Measurements from ENCODE around the gene CISD1. TPM values are rescaled to one million over a fixed set of nuclear protein-coding genes. Genes with fewer than 3 reads are reported as not detected.
A peak's percentile ranks its signal among the peaks of the same experiment; 100 is the strongest.

The CISD1 gene
- total and polyA plus RNA-seq, 2 donors (not counting 1 experiment from before 2014, with no cell fraction given) = 14.0 to 39.9 TPM

GRCh38 chr10:58258977-58259692, 9.8 kb upstream of the CISD1 start:
- Histone ChIP-seq H3K4me2 (ENCODE audit: extremely low read depth, insufficient read depth, low read length) (no peak overlapping the region), H3K36me3 (ENCODE audit: control insufficient read depth, insufficient read depth, low read length) (no peaks in the 10 kb centered on the region), H3K9me3 (ENCODE audit: control insufficient read depth, insufficient read depth, low read depth, low read length) (no peaks in the 10 kb centered on the region), H3K27ac (ENCODE audit: insufficient read depth, low read length) (no peak overlapping the region), H3K79me2 (ENCODE audit: control insufficient read depth, insufficient read depth, low read length) (no peaks in the 10 kb centered on the region), H3K27me3 (ENCODE audit: control insufficient read depth, insufficient read depth, low read length) (no peaks in the 10 kb centered on the region), H4K20me1 (ENCODE audit: control insufficient read depth, extremely low read depth, insufficient read depth, low read length) (no peaks in the 10 kb centered on the region), H2AFZ (ENCODE audit: low read length) (no peak overlapping the region), H3K4me3 (replicated peaks in 1 of 4; ENCODE audit: control extremely low read depth in 1 of 4, insufficient read depth in 1 of 4, low read depth in 3 of 4, low read length in 4 of 4) (no peak overlapping the region), H3K4me1 (ENCODE audit: control insufficient read depth, extremely low read depth, insufficient read depth, low read length) (no peaks in the 10 kb centered on the region), H3K9ac (ENCODE audit: insufficient read depth, low read length) (no peak overlapping the region)
- DNase-seq (ENCODE audit: low read depth in 2 of 2) = no peak
- TF ChIP-seq EZH2 (IDR thresholded peaks at IDR 0.05; ENCODE audit: low read length, missing control alignments) = no peak
- peak in 1 of 2 donors; percentile 20 for TF ChIP-seq CTCF (conservative IDR thresholded peaks at IDR 0.05 in 1 of 2, IDR thresholded peaks at IDR 0.05 in 1 of 2; ENCODE audit: low read depth in 1 of 2, low read length in 2 of 2)

- no peak overlapping the region for H3K27ac ChIP-seq (ENCODE audit: insufficient read depth, low read length)
- no peak overlapping the region for H3K4me2 ChIP-seq (ENCODE audit: extremely low read depth, insufficient read depth, low read length)
- H3K4me1 ChIP-seq (ENCODE audit: control insufficient read depth, extremely low read depth, insufficient read depth, low read length) = peaks cover 2% of the 10 kb centered on the region
- no peak for TF ChIP-seq CTCF (conservative IDR thresholded peaks at IDR 0.05 in 1 of 2, IDR thresholded peaks at IDR 0.05 in 1 of 2; ENCODE audit: low read depth in 1 of 2, low read length in 2 of 2)
- no peak for TF ChIP-seq EZH2 (IDR thresholded peaks at IDR 0.05; ENCODE audit: low read length, missing control alignments)
- no peak overlapping the region for H3K9ac ChIP-seq (ENCODE audit: insufficient read depth, low read length)
- H3K79me2 ChIP-seq (ENCODE audit: control insufficient read depth, insufficient read depth, low read length) = peaks cover 4% of the 10 kb centered on the region
- no peaks in the 10 kb centered on the region for H3K27me3 ChIP-seq (ENCODE audit: control insufficient read depth, insufficient read depth, low read length)
- DNase-seq (ENCODE audit: low read depth in 2 of 2) = no peak
- H3K36me3 ChIP-seq (ENCODE audit: control insufficient read depth, insufficient read depth, low read length) = no peaks in the 10 kb centered on the region
- H4K20me1 ChIP-seq (ENCODE audit: control insufficient read depth, extremely low read depth, insufficient read depth, low read length) = no peaks in the 10 kb centered on the region
- no peaks in the 10 kb centered on the region for H3K9me3 ChIP-seq (ENCODE audit: control insufficient read depth, insufficient read depth, low read depth, low read length)
- H3K4me3 ChIP-seq (replicated peaks in 1 of 4; ENCODE audit: control extremely low read depth in 1 of 4, insufficient read depth in 1 of 4, low read depth in 3 of 4, low read length in 4 of 4) = no peak overlapping the region
- H2AFZ ChIP-seq (ENCODE audit: low read length) = no peak overlapping the region
Measured at GRCh38 chr10:58260334-58260733, 8.6 kb upstream of the CISD1 start.

- no peak for DNase-seq (ENCODE audit: low read depth in 2 of 2)
- peaks cover 2% of the 10 kb centered on the region for H3K4me1 ChIP-seq (ENCODE audit: control insufficient read depth, extremely low read depth, insufficient read depth, low read length)
- peaks cover 11% of the 10 kb centered on the region for H3K79me2 ChIP-seq (ENCODE audit: control insufficient read depth, insufficient read depth, low read length)
- H3K4me3 ChIP-seq (replicated peaks in 1 of 4; ENCODE audit: control extremely low read depth in 1 of 4, insufficient read depth in 1 of 4, low read depth in 3 of 4, low read length in 4 of 4) = no peak overlapping the region
- no peak for TF ChIP-seq CTCF (conservative IDR thresholded peaks at IDR 0.05 in 1 of 2, IDR thresholded peaks at IDR 0.05 in 1 of 2; ENCODE audit: low read depth in 1 of 2, low read length in 2 of 2)
- no peak for TF ChIP-seq EZH2 (IDR thresholded peaks at IDR 0.05; ENCODE audit: low read length, missing control alignments)
- no peaks in the 10 kb centered on the region for H4K20me1 ChIP-seq (ENCODE audit: control insufficient read depth, extremely low read depth, insufficient read depth, low read length)
- no peaks in the 10 kb centered on the region for H3K36me3 ChIP-seq (ENCODE audit: control insufficient read depth, insufficient read depth, low read length)
- no peak overlapping the region for H2AFZ ChIP-seq (ENCODE audit: low read length)
- H3K27me3 ChIP-seq (ENCODE audit: control insufficient read depth, insufficient read depth, low read length) = no peaks in the 10 kb centered on the region
- no peaks in the 10 kb centered on the region for H3K9me3 ChIP-seq (ENCODE audit: control insufficient read depth, insufficient read depth, low read depth, low read length)
- H3K4me2 ChIP-seq (ENCODE audit: extremely low read depth, insufficient read depth, low read length) = no peak overlapping the region
- no peak overlapping the region for H3K9ac ChIP-seq (ENCODE audit: insufficient read depth, low read length)
- no peak overlapping the region for H3K27ac ChIP-seq (ENCODE audit: insufficient read depth, low read length)
Measured at GRCh38 chr10:58262766-58263165, 6.2 kb upstream of the CISD1 start.
